ENCODE data around the gene NOM1. TPM values are rescaled to one million over a fixed set of nuclear protein-coding genes. Genes with fewer than 3 reads are reported as not detected.
A peak's percentile ranks its signal among the peaks of the same experiment; 100 is the strongest.

Gene NOM1
- total and polyA plus RNA-seq, 2 donors (not counting 3 experiments of a cell fraction or from before 2014, with no cell fraction given): 13.7 to 38.6 TPM

DNA sequence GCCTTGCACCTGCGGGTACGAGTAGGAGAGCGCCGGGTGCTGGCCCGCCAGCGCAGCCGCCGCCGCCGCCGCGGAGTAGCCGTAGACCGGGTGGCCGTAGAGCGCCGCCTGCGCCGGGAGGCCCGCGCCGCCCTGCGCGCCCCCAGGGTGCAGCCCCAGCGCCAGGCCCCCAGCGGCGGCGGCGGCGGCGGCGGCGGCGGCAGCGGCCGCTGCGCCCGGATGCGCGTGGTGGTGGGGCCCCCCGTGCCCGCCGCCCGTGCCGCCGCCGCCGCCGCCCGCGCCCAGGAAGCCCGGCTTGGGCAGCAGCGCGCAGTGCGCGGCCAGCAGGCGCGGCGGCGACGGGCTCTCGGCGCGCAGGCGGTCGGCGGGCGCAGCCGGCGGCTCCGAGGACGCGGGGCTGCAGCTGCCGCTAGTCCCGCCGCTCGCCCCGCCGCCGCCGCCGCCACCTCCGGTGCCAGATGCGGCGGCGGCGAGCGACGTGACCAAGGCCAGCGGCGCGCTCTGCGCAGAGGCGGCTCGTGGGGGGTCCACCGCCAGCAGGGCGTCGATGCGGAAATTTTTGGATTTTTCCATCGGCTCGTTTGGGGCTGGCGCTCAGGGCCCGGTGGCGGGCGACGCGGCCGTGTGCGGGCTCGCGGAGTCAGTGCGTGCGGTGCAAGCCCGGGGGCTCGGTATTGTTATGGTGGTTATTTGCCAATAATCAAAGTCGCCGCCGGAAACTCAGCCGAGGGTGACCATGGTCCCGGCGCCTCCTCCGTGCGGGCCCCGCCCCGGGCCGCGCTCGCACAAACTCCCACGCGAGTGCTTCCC, 60.5 kb downstream of the NOM1 start:
- Histone ChIP-seq H3K9me3 (replicated peaks; ENCODE audit: control insufficient read depth, insufficient read depth, low read length) (no peaks in the 10 kb centered on the region), H3K9me1 (replicated peaks; ENCODE audit: control insufficient read depth, extremely low read depth, insufficient read depth, low read length) (no peaks in the 10 kb centered on the region), H4K20me1 (replicated peaks; ENCODE audit: control insufficient read depth, extremely low read depth, insufficient read depth, low read length) (no peaks in the 10 kb centered on the region), H3K27ac (ENCODE audit: insufficient read depth, low read depth, low read length) (no peak overlapping the region), H3K79me2 (ENCODE audit: control insufficient read depth, insufficient read depth, low read length) (no peaks in the 10 kb centered on the region), H3K9ac (replicated peaks; ENCODE audit: extremely low read depth, insufficient read depth, low read length) (no peak overlapping the region), H3K4me3 (replicated peaks in 1 of 3; ENCODE audit: insufficient read depth in 1 of 3, low read depth in 1 of 3, low read length in 3 of 3) (peak overlapping the region in 1 of 3 experiments; percentile 2), H2AFZ (ENCODE audit: low read depth, low read length) (no peak overlapping the region), H3K4me1 (ENCODE audit: control insufficient read depth, extremely low read depth, insufficient read depth, low read length) (no peaks in the 10 kb centered on the region), H3K27me3 (ENCODE audit: control insufficient read depth in 2 of 2, insufficient read depth in 2 of 2, low read length in 2 of 2) (peaks cover 74 to 96% of the 10 kb centered on the region in 2 experiments), H3K4me2 (ENCODE audit: insufficient read depth, low read length) (peak overlapping the region; percentile 19), H3K36me3 (ENCODE audit: control insufficient read depth in 2 of 2, extremely low read depth in 1 of 2, insufficient read depth in 2 of 2, low read length in 2 of 2) (no peaks in the 10 kb centered on the region)
- intact Hi-C loops (cut with micrococcal nuclease): no loop called here
- dilution Hi-C loops (cut with MboI; ENCODE audit: extremely low pct_ligation_motif_present, low sequenced_read_pairs): no loop called here
- POLR2A ChIA-PET: no interaction called here
- no TSS peak for BruUV-seq (replicated peaks)
- TF ChIP-seq POLR2AphosphoS5 (IDR thresholded peaks at IDR 0.05; ENCODE audit: insufficient read depth, low read depth, low read length): no peak
- no peak for TF ChIP-seq POLR2A (IDR thresholded peaks at IDR 0.05; ENCODE audit: low read depth, low read length)
- no peak for TF ChIP-seq FOS (IDR thresholded peaks at IDR 0.05; ENCODE audit: borderline replicate concordance, insufficient read depth, low read length)
- no peak for TF ChIP-seq MYC (IDR thresholded peaks at IDR 0.05; ENCODE audit: low read depth, low read length)
- no peak for DNase-seq (ENCODE audit: low read depth, low spot score)
- CTCF ChIA-PET: no interaction called here
- no peak for FAIRE-seq

DNA sequence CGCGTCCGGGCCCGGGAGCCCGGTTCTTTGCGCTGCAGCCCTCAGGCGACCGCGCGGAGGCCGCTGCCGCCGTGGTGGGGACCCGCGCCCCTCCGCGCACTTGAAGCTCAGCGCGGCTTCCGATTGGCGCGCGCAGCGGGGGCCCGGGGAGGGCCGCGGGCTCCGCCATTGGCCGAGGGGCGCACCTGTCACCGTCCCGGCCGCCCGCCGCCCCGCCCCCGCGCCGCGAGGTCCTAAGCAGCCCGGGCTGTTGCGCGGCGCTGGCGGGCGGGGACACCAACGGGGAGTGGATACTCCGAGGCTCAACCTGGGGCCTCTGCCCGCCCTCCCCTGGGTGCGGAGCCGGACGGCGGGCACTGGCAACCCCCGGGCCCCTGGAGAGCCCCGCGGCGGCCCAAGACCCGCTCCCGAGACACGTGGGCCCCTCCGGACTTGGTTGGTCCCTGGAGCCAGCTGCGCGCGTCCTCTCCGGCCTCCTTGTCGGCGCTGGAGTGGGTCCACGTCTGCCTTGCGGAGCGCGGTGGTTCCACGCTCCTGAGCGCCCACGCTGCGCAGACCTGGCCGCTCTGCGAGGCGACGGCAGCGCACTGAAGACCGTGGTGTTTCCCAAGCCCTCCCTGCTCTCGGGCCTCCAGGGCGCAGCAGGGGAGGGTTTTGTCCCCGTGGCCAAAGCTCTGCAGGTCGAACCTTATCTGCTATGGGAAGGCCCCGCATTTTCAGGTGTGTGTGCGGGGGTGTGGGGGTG, 61.2 kb downstream of the NOM1 start, which contains the start of gene MNX1:
Gene MNX1, minus strand, starts transcription at position 76 of the 745 bp plus-strand sequence. CDS start 313 bp downstream, outside the sequence.
- no peaks in the 10 kb centered on the region for H3K79me2 ChIP-seq (ENCODE audit: control insufficient read depth, insufficient read depth, low read length)
- H3K27me3 ChIP-seq (ENCODE audit: control insufficient read depth in 2 of 2, insufficient read depth in 2 of 2, low read length in 2 of 2): peaks cover 79 to 96% of the 10 kb centered on the region in 2 experiments
- BruUV-seq (replicated peaks): no TSS peak
- FAIRE-seq (no peak), DNase-seq (ENCODE audit: low read depth, low spot score) (no peak)
- dilution Hi-C loops (cut with MboI; ENCODE audit: extremely low pct_ligation_motif_present, low sequenced_read_pairs) (no loop called here), intact Hi-C loops (cut with micrococcal nuclease) (no loop called here)
- no peaks in the 10 kb centered on the region for H3K36me3 ChIP-seq (ENCODE audit: control insufficient read depth in 2 of 2, extremely low read depth in 1 of 2, insufficient read depth in 2 of 2, low read length in 2 of 2)
- ChIA-PET POLR2A (no interaction called here), CTCF (no interaction called here)
- H3K4me1 ChIP-seq (ENCODE audit: control insufficient read depth, extremely low read depth, insufficient read depth, low read length): no peaks in the 10 kb centered on the region
- peak within 1 kb of the TSS in 1 of 3 experiments; percentile 2 for H3K4me3 ChIP-seq (replicated peaks in 1 of 3; ENCODE audit: insufficient read depth in 1 of 3, low read depth in 1 of 3, low read length in 3 of 3)
- H4K20me1 ChIP-seq (replicated peaks; ENCODE audit: control insufficient read depth, extremely low read depth, insufficient read depth, low read length): no peaks in the 10 kb centered on the region
- TF ChIP-seq JUN (IDR thresholded peaks at IDR 0.05; ENCODE audit: borderline replicate concordance, insufficient read depth, insufficient read length, low read depth) (no peak), MYC (IDR thresholded peaks at IDR 0.05; ENCODE audit: low read depth, low read length) (no peak), EZH2 (IDR thresholded peaks at IDR 0.05; ENCODE audit: borderline replicate concordance, low read depth, low read length, severe bottlenecking) (no peak), GATA2 (IDR thresholded peaks at IDR 0.05; ENCODE audit: insufficient read depth, insufficient read length, low read depth, low read length) (no peak), POLR2A (IDR thresholded peaks at IDR 0.05; ENCODE audit: low read depth, low read length) (no peak)
- TF ChIP-seq, protein P1, sequence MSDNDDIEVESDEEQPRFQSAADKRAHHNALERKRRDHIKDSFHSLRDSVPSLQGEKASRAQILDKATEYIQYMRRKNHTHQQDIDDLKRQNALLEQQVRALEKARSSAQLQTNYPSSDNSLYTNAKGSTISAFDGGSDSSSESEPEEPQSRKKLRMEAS (IDR thresholded peaks at IDR 0.05; ENCODE audit: insufficient read depth, insufficient read length): no peak
- no peaks in the 10 kb centered on the region for H3K9me1 ChIP-seq (replicated peaks; ENCODE audit: control insufficient read depth, extremely low read depth, insufficient read depth, low read length)
- H3K9ac ChIP-seq (replicated peaks; ENCODE audit: extremely low read depth, insufficient read depth, low read length): no peak within 1 kb of the TSS
- H3K9me3 ChIP-seq (replicated peaks; ENCODE audit: control insufficient read depth, insufficient read depth, low read length): no peaks in the 10 kb centered on the region
- peak within 1 kb of the TSS; percentile 19 for H3K4me2 ChIP-seq (ENCODE audit: insufficient read depth, low read length)
- no peak within 1 kb of the TSS for H3K27ac ChIP-seq (ENCODE audit: insufficient read depth, low read depth, low read length)
- no peak within 1 kb of the TSS for H2AFZ ChIP-seq (ENCODE audit: low read depth, low read length)

All from endothelial cell of umbilical vein (primary cell).